Spleen (tissue), 11 donors: ENCODE data around the gene OS9. TPM values are rescaled to one million over a fixed set of nuclear protein-coding genes. Genes with fewer than 3 reads are reported as not detected.

Experiments used
- DNase-seq: peaks from one replicate; pipeline ENCODE4 v3.0.0-alpha.2; 2020
- H3K27ac ChIP-seq, 8 donors: fragments of 200-600 bp; sonication (generic) in 7 of 8; 1 replicate in 4 of 8; 2 replicates in 4 of 8; pipeline versions ENCODE4 v1.5.0 to v1.8.0; 2016 to 2021; ENCODE audit warnings: inconsistent platforms in 4 of 8, mild to moderate bottlenecking in 4 of 8, moderate library complexity in 1 of 8
- H3K27me3 ChIP-seq, 7 donors: fragments of 200-600 bp; sonication (generic) in 6 of 7; replicated peaks in 1 of 7; 1 replicate in 4 of 7; 2 replicates in 3 of 7; pipeline versions ENCODE4 v1.5.0 to v1.8.0; 2016 to 2021; ENCODE audit warnings: inconsistent platforms in 3 of 7, mild to moderate bottlenecking in 1 of 7
- H3K36me3 ChIP-seq, 6 donors: fragments of 200-600 bp; sonication (generic) in 5 of 6; 1 replicate in 4 of 6; 2 replicates in 2 of 6; pipeline versions ENCODE4 v1.5.0 to v1.8.0; 2016 to 2021; ENCODE audit warnings: inconsistent platforms in 2 of 6
- H3K4me1 ChIP-seq, 6 donors: fragments of 200-600 bp; sonication (generic) in 5 of 6; 1 replicate in 3 of 6; 2 replicates in 3 of 6; pipeline versions ENCODE4 v1.5.0 to v1.8.0; 2016 to 2021; ENCODE audit warnings: inconsistent platforms in 3 of 6
- H3K4me3 ChIP-seq, 8 donors: fragments of 200-600 bp; sonication (generic) in 7 of 8; 1 replicate in 4 of 8; 2 replicates in 4 of 8; pipeline versions ENCODE4 v1.5.0 to v1.8.0; 2016 to 2021; ENCODE audit warnings: inconsistent platforms in 4 of 8, mild to moderate bottlenecking in 4 of 8, moderate library complexity in 2 of 8
- H3K9me3 ChIP-seq, 8 donors: fragments of 200-600 bp; sonication (generic) in 7 of 8; 1 replicate in 4 of 8; 2 replicates in 4 of 8; pipeline versions ENCODE4 v1.5.0 to v1.8.0; 2016 to 2021; ENCODE audit warnings: inconsistent platforms in 4 of 8
- CTCF ChIP-seq, 11 experiments: fragments of 200-600 bp in 7 of 11; fragments of 450-650 bp in 4 of 11; sonication (generic) in 4 of 11; IDR thresholded peaks in 8 of 11; conservative IDR thresholded peaks in 3 of 11; 1 replicate in 7 of 11; 2 replicates in 4 of 11; pipeline versions ENCODE4 v1.4.0 to v1.8.0; 2016 to 2021; ENCODE audit warnings: antibody characterized with exemption in 11 of 11, inconsistent platforms in 4 of 11, mild to moderate bottlenecking in 1 of 11
- POLR2A ChIP-seq, 3 donors: fragments of 450-650 bp; IDR thresholded peaks; one replicate each; pipeline ENCODE4 v1.5.1; 2017; ENCODE audit warnings: antibody characterized with exemption in 3 of 3, mild to moderate bottlenecking in 1 of 3
- POLR2AphosphoS5 ChIP-seq, 3 donors: sonication (generic); formaldehyde crosslinking; IDR thresholded peaks; one replicate each; pipeline ENCODE4 v1.5.1; 2017; ENCODE audit warnings: antibody characterized with exemption in 3 of 3
- WGBS, 5 donors: extraction: QIAGEN DNeasy Blood & Tissue Kit in 3 of 5; methylation state at CpG; one replicate each; pipeline versions ENCODE4 v1.1.5 to v1.1.7; 2013 to 2018; 5-methylcytosine and 5-hydroxymethylcytosine counted together
- intact Hi-C: fragments of 100-400 bp; cut with DNase I; formaldehyde crosslinking; loops from one replicate; pipeline ENCODE4 v1.15.0; 2023; ENCODE audit warnings: low total_unique reads
- polyA plus RNA-seq, 3 donors: library from polyadenylated mRNA; stranded (reverse); fragments of 200-250 nt; gene quantifications; one replicate each; pipeline ENCODE4 v1.2.1, GENCODE V29; 2013
- total RNA-seq, 7 donors: library from RNA; depleted of rRNA in 3 of 7; stranded (reverse); fragments of >200 nt in 3 of 7; fragmentation: NEBNext Ultra II Directional in 4 of 7; extraction: Animal tissue kit (Norgen Biotek cat#: 25700) in 4 of 7; gene quantifications; one replicate each; pipeline versions ENCODE4 v1.1.0 to v1.2.1, GENCODE V29; 2016 to 2021
- donor health status: healthy with polysubstance abuse.
- donor health status: DM: no; HTN: no; CAD: no; lungs with moderate emphysema.
- donor health status: DM: no; HTN: no; CAD: no.
- donor health status: Bipolar disorder and iron deficiency.
- donor health status: healthy.
- donor health status: DM: no; HTN: no; CAD: no.
- donor health status: DM: yes; HTN: yes; CAD: no.

OS9 gene
- total and polyA plus RNA-seq, 10 donors: 94.9 to 323 (median 253) TPM

GRCh38 chr12:57695770-57696432 is 2.0 kb downstream of the OS9 start:
- intact Hi-C loops: no loop called here
- H3K36me3 ChIP-seq: peaks cover 0 to 60% (median 25%) of the 10 kb centered on the region in 6 donors
- H3K27me3 ChIP-seq: no peaks in the 10 kb centered on the region
- TF ChIP-seq CTCF (IDR thresholded peaks at IDR 0.05 in 8 of 11, conservative IDR thresholded peaks at IDR 0.05 in 3 of 11) (no peak), POLR2AphosphoS5 (IDR thresholded peaks at IDR 0.05) (no peak), POLR2A (IDR thresholded peaks at IDR 0.05) (no peak)
- no peak overlapping the region for H3K27ac ChIP-seq
- H3K4me3 ChIP-seq: no peak overlapping the region
- H3K4me1 ChIP-seq: peaks cover 8 to 45% (median 21%) of the 10 kb centered on the region in 6 donors
- WGBS, 5 donors: 92 to 96% (median 93%) methylated on average over 11 of the region's 11 CpGs
- H3K9me3 ChIP-seq: no peaks in the 10 kb centered on the region
- no peak for DNase-seq

GRCh38 chr12:57697076-57697475 is 3.1 kb downstream of the OS9 start:
- 93 to 100% (median 100%) methylated on average over 1 of the region's 1 CpG for WGBS, 5 donors
- DNase-seq: no peak
- Histone ChIP-seq H3K27ac (no peak overlapping the region), H3K27me3 (no peaks in the 10 kb centered on the region), H3K4me1 (peaks cover 8 to 46% (median 21%) of the 10 kb centered on the region in 6 donors), H3K4me3 (no peak overlapping the region), H3K9me3 (no peaks in the 10 kb centered on the region), H3K36me3 (peaks cover 0 to 72% (median 33%) of the 10 kb centered on the region in 6 donors)
- TF ChIP-seq CTCF (IDR thresholded peaks at IDR 0.05 in 8 of 11, conservative IDR thresholded peaks at IDR 0.05 in 3 of 11) (no peak), POLR2A (IDR thresholded peaks at IDR 0.05) (no peak), POLR2AphosphoS5 (IDR thresholded peaks at IDR 0.05) (no peak)
- intact Hi-C loops: no loop called here

GRCh38 chr12:57698414-57698813 is 4.5 kb downstream of the OS9 start:
- H3K4me3 ChIP-seq: no peak overlapping the region
- no peak overlapping the region for H3K27ac ChIP-seq

More at GRCh38 chr12:57698414-57698813, 4.5 kb downstream of the OS9 start:
- no peak for DNase-seq
- Histone ChIP-seq H3K36me3 (peaks cover 0 to 85% (median 41%) of the 10 kb centered on the region in 6 donors), H3K9me3 (peaks cover 0 to 9% (median 6%) of the 10 kb centered on the region in 8 donors), H3K27me3 (no peaks in the 10 kb centered on the region), H3K4me1 (peaks cover 8 to 41% (median 16%) of the 10 kb centered on the region in 6 donors)
- intact Hi-C loops: no loop called here
- WGBS, 5 donors: 95 to 98% (median 96%) methylated on average over 3 of the region's 3 CpGs
- no peak for TF ChIP-seq CTCF (IDR thresholded peaks at IDR 0.05 in 8 of 11, conservative IDR thresholded peaks at IDR 0.05 in 3 of 11)
- no peak for TF ChIP-seq POLR2A (IDR thresholded peaks at IDR 0.05)
- no peak for TF ChIP-seq POLR2AphosphoS5 (IDR thresholded peaks at IDR 0.05)
